Upper lobe of left lung (tissue), 4 donors: ENCODE results near the gene ERFL.

Experiments
- CTCF ChIP-seq, 6 experiments: fragments of 450-650 bp in 4 of 6; fragments of 200-600 bp in 2 of 6; sonication (generic) in 2 of 6; IDR thresholded peaks; one replicate each; pipeline ENCODE4 v1.5.1; 2016 to 2019; ENCODE audit warnings: antibody characterized with exemption in 6 of 6
- EP300 ChIP-seq, 4 donors: sonication (generic); formaldehyde crosslinking; IDR thresholded peaks; one replicate each; pipeline ENCODE4 v1.5.1; 2017; ENCODE audit warnings: antibody characterized with exemption in 4 of 4, control low read depth in 2 of 4
- POLR2A ChIP-seq, 4 donors: fragments of 450-650 bp; IDR thresholded peaks; one replicate each; pipeline ENCODE4 v1.5.1; 2016 to 2017; ENCODE audit warnings: antibody characterized with exemption in 4 of 4, mild to moderate bottlenecking in 2 of 4
- POLR2AphosphoS5 ChIP-seq, 2 donors: sonication (generic); formaldehyde crosslinking; IDR thresholded peaks; one replicate each; pipeline ENCODE4 v1.5.1; 2017; ENCODE audit warnings: antibody characterized with exemption in 2 of 2

DNA sequence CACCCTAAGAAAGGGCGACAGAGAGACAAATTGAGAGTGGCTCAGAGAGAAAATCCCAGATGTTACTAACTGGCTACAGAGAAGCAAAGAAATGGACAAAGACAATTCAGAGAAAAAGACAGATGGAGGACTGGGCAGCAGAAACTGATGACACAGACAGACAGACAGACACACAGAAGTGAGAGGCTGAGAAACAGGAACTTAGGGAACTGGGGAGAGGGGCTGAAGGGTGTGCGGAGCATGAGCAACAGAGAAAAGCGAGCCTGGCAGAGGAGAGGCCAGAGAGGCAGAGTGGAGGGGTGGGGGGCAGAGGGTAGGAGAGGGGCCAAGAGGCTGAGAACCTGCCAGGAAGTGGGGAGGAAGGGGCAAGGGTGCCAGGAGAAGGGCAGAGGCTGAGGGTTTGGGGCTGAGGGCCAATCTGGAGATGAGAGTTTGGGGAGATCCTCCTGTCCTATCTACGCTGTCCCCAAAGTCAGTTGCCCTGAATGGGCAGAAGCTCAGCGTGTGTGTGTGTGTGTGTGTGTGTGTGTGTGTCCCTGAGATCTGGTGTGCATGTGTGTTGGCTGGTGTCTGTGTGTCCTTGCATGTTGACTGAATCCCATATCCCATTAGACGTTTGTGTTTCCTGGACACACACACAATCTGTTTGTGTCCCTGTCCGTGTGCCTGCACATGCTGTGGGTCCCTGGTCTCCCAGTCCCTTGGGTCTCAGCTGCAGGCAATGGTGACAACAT lies 5.6 kb upstream of the ERFL start:
- TF ChIP-seq CTCF (IDR thresholded peaks at IDR 0.05) (no peak), EP300 (IDR thresholded peaks at IDR 0.05) (no peak), POLR2AphosphoS5 (IDR thresholded peaks at IDR 0.05) (no peak), POLR2A (IDR thresholded peaks at IDR 0.05) (no peak)
